HG03060 (cell line): ENCODE measurements around the gene HAAO.

Source experiments
- ATAC-seq: cut with Tn5 transposase; IDR thresholded peaks from one replicate; pipeline ENCODE4 v1.9.1; 2021; ENCODE audit warnings: low read depth, moderate number of reproducible peaks; ENCODE audit not compliant: unreplicated experiment

HAAO gene

DNA sequence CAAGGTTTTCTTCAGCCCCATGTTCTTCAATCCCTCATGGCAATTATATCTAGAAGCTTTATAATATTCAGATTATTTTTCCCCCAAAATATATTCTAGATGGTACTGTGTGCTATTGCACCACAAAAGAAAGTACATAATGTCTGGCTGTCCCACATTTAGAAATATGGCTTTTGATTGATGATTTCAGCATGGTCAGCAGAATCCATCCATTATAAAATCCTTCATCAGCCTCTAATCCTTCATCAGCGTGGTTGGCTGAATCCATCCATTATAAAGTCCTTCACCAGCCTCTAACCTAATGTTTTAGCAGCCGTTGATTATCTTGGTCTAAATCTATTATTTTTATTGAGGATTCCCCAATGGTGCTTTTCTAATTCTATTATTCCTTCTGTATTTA is 23.3 kb upstream of the HAAO start:
- ATAC-seq = no peak

DNA sequence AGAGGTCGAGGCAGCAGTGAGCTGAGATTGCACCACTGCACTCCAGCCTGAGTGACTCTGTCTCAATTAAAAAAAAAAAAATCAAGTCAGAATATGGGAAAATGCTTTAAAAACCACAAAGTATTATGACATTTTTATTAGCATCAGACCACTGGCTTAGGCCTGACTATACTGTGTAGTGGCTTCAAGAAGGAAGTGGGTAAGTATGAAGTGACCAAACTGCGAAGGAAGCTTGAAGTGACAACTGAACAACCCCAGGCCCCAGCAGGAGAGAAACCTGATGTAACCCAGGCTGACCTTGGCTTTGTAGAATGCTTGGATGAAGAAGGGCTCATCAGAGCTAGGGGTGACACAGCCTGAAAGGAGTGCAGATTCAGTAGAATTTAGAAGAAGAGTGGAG is 21.4 kb upstream of the HAAO start:
- ATAC-seq = no peak

DNA sequence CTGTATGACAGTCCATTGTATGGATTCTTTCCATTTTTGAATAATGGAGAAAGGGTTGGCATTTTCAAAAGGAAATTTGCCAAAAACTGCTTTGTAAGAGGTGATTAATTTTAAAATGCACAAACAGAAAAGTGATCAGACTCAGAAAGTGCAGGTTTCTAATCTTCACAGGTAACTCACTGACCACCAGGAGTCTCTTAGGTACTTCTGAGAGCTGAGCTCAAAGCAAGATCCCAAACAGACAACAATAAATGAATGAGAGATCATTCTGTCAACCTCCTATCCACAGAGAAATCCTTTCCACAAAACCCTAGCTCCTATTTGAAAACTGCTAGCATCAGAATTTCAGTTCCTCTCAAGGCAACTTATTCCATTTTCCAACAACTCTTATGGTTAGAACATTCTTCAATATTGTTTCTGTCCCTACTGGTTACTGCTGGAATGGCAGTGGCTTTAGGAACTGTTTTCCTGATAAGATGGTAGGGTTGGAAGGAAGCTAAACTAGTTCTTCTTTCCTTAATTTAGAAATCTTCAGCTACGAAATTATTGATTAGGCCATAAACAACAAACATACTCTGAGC is 20.6 kb upstream of the HAAO start:
- ATAC-seq = no peak

DNA sequence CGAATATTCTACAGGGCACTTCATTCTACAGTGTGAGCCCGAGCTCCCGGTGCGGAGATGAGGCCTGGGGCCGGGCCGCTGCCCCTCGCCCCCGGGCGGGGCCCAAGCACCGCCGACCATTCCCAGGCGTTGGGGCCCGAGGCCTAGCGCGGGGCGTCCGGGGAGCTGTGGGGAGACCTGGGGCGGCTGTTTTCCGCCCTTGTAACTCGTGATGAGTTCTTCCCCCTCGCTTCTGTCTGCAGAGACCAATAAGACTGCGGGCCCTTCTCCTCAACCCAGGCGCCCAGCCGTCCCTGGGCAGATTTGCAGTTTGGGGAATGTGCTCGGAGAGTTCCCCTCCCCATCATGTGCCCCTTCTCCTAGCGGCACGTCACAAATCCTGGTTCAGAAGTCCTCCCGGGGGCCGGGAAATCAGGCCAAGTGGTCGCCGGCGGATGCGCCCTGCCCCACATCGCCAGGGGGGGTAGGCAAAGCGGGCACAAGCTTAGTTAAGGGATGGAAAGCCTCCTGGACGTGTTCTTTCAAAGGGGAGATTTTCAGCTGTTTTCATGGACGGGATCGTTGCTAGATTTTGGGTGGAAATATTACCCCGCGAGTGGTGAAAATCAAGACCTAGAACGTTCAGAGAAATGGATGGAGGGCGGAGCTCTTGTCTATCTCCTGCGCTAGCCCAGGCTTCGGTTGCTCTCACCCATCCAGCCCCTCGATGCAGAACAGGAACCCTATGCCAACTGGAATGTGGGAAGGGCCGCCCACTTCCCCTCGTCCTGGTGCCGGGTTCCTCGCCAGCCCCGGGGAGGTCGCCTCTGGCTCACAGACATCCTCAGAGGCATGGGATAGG is 18.8 kb upstream of the HAAO start:
- ATAC-seq = no peak

DNA sequence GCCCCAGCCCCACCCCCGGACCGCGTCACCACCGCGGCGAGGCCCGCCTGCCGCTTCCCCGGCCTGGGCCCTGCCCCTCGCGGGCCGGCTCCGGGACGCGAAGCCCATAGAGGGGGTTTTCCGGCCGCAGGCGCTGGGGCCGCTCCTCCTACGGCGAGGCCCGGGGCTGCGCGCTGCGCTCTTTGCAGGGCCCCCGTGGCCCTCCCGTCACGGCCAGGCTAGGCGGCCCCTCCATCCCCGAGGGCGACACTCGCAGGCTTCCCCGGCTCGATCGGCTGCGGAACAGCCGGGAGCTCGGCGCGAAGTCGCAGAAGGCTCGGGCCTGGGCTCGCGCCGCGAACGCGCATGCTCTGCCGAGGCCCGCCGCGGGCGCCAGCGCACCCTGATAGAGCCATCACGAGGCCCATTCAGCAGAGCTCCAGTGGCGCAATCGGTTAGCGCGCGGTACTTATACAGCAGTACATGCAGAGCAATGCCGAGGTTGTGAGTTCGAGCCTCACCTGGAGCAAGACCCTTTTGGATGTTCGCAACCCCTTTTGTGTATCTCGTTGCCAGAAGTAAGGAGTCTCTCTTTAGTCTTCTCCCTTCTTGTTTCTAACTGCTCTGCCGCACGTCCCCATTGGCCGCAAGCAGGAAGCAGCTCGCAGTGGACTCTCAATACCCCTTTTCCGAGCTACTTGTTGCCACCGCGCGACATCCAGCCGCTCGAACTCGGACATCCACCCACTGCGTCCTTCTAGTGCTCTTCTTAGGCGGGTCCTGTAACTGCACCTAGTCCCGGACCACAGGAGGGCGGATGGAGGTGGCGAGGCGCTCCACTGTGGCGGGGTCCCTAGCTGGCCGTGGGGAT is 18.0 kb upstream of the HAAO start:
- peak; percentile 63 for ATAC-seq

DNA sequence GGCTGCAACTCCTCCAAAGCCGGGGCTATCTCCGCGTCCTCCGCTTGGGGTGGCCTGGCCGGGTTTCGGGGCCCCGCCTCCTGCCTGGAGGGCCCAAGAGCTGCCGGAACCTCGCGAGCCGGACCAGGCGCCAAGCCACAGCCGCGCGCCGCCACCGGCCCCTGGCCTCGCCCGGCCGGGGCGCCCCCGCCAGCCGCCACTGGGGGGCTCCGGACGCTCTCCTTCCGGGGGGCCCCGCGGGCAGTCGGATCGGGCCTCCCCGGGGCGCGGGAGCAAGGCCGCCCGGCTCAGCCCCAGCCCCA is 17.4 kb upstream of the HAAO start:
- peak; percentile 10 for ATAC-seq

DNA sequence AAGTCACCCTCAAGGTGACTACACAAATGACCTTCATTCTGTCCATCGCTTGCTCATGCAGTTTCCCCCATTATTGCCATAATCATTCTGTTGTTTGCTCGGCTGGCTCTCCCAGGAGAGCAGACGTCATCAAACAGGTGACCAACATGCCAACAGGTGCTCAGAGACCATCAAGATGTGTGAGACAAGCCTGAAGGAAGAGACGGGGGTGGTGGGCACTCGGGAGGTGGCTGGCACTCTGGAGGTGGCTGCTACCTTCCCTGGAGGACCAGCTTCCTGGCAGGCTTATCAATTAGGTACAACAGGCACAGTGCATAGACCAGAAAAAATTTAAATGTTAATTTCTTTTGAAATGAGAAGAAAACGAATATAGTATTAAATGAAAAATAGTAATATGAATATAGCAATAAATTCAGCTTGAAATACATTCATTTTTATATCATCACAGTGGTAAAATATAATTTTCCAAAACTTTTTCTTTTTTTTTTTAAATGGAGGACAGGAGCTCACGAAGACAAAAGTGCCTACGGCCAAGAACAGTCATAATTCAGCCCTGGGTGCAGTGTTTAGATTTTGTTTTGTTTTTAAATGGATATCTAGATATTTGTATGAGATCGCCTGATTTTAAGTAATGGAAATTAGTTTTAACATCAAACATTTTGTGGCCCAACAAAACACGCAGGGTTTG is 16.9 kb upstream of the HAAO start:
- ATAC-seq = no peak

DNA sequence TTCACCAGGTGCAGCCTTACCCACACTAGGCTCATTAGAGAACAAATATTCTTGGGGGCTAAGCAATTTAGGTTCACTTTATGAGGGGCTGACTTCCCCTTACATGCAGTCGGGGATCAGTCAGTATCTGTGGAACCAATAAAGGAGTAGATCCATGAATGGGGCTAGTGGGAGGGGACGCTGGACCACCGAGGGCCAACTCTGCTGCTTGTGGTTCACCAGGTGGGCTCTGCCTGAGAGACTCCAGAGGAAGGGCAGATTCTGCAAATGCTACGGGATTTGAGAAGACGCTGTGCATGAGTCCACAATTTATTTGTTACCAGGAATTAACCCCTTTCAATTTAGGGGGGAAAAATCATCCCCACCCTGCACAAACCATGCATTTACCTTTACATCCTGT is 15.9 kb upstream of the HAAO start:
- ATAC-seq = no peak

DNA sequence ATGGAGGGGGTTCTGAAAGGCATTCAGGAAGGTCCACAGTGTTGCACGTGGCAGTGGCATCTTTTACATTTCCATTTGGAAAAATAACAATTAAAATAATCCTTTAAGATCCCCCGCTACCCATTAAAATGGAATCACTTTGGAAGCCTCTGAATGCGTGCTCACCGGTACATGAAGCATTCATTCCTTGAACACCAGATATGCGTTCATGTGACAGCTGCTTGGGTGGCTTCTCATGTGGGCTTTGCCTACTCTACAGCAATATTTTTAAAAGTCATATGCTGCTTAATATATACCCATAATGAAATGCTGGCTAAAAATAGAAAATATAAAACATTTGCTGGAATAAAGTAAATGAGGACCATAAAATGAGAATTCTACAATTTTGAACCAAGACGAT is 14.4 kb upstream of the HAAO start:
- ATAC-seq = no peak

DNA sequence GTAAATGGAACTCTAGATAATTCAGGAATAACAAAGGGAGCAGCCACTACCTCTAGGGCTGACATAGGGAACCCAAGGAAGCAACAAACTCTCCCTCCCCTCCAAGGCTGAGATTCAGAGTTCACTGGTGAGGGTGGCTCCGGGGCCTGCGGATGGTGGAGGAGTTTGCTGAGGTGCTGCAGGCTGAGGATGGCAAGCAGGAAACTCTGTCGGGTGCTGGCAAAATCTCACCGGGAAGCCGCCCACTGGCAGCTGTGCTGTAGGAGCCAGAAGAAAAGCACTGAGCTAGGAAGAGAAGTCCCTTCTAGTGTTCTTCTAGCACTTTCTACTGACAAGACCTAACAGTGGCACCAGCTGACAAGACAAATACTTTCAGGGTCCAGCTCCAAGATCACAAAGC is 12.5 kb upstream of the HAAO start:
- ATAC-seq = no peak

DNA sequence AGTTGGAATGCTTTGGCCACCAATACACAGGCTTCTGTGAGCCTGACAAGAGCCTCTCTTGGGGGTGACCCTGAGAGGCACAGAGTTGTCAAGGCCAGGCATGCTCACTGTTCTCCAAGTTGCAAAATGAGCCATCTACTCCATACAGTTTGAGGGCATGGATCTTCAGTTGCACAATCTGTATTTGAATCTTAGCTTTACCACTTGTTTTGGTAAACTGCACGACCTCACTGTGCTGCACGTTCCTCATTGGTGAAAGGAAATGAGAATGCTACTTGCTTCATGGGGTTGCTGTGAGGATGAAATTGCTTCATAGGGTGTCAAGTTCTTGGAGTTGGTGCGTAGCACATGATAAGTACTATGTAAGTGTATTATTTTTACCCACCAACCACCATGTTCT is 12.0 kb upstream of the HAAO start:
- ATAC-seq = no peak

DNA sequence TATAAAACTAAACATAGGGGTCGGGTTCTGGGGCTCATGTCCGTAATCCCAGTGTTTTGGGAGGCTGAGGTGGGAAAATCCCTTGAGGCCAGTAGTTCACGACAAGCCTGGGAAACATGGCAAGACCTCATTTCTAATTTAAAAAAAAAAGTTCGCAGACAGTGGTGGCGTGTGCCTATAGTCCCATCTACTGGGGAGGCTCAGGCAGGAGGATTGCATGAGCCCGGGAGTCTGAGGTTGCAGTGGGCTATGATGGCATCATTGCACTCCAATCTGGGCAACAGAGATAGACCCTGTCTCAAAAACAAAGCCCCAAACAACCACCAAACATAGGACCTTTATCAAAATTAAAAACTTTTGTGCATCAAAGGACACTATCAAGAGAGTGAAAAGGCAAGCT is 9.8 kb upstream of the HAAO start:
- ATAC-seq = no peak

DNA sequence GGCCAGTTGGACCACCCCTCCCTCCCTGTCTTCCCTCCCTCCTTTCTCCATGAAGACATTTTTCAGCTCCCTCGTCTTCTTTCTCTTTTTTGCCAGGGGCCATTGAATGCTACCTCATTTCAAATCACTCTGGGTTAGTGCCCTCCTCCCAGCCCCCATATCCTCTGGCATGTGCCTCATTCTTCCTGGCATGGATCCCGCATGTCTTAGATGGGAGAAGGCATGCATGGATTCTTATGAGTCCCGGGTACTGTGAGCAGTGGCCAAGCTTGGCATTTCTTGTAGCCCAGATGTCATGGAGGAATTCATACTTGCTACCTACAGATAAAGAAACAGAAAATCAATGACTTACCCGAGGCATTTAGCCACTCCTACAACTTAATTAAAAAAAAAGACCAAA is 9.0 kb upstream of the HAAO start:
- ATAC-seq = no peak

DNA sequence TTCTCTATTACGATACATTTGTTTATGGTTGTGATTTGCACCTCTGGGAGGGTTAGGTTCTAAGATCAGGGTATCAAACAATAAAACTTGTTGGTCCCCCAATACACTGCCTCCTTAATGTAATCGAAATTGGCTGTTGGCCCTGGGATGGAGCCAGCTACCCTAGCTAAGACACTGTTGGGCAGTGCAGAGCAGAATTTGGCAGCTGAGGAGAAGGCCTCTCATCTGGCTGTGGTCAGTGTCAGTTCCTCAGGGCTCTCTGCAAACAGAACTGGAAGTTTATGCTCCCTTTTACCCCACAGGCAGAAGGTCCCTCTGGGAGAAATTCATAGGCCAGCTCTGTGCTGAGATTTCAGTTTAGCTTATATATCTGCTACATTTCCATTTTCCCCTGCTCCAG is 8.6 kb upstream of the HAAO start:
- ATAC-seq = no peak

DNA sequence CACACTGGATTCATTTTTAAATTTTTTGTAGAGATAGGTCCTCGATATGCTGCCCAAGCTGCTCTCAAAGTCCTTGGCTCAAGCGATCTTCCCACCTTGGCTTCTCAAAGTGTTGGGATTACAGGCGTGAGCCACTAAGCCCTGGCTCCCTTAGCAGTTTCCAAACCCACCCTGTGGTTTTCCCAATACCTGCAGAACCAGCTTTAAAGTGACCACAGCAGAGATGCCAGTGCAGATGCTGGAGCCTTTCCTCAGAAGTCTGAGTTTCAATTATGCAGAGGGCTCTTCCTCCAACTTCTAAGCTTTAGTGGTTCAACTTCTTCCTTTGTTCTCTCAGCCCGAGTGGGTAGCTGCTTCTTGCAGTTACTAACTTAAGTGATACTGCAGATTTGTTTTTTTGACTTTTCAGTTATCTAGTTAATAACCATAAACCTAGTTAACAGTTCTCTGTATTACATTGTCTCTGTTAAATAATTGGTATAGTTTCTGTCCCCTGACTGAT is 8.1 kb upstream of the HAAO start:
- no peak for ATAC-seq

DNA sequence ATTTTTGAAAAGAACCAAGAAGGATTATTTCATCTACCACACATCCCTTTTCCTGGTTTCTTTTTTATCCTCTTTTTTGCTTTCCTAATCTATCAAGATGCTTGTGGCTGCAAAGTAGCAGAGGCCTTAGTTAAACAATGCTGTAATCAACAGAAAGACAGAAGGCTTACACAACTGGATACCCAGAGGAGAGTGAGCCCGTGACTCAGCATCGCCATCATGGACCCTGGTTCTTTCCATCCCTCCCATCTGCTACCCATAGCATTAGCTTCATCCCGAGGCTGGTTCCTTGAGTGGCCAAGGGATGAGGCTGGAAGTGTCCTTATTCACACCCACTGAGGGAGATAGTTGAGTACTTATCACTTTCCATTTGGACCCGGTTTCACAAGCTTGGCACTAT is 7.5 kb upstream of the HAAO start:
- no peak for ATAC-seq

DNA sequence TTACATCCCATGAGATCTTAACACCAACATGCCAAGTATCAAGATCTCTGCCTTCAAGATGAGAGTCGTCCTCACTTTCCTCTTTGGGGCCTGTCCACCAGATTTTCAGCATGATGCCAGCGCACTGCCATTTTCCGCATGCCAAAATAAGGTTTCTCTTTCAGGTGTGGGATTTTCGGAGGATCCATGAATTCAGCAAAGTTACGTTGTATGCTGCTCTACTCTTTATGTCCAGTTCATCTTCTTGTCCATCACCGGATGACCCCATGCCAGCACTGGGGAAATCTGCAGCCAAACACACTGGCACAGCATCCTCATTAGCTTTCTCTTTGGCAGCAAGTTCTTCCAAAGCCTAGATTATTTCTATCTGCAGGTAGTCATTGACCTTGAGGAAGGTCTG is 4.9 kb upstream of the HAAO start:
- no peak for ATAC-seq

DNA sequence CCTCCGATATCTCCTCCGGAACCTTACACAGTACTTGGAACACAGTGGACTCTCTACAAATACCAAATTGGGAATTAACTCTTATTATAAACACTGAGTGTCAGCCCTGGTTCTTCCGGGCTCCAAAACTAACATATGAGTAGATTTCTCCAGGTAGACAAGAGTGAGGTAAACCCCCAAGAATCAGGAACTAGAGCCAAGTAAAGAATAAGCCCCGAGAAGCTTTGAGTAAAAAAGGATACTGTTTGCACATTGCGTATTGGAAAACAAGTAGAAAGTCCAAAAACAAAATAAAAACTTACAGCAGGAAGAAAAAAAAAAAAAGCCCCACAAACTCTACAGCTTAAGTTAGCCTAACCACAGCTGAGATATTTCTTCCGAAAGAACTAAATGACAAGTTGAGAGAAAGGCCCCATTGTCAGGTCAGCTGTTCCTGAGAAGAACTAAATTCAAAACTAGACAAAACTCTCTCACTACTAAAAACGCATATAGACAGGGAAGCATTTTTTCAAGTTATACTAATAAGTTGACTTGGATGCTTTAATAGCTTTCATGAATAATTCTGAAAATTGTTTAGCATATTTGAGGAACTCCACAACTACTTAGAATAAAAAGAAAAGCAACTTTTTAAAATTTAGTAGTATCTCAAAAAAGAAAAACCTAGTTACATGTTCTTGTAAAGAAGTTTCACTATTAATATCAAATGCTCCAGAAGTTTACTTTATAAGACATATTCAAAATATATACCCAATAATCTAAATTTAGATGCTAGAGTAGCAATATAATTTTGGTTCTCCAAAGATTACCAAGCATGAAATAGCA is 4.3 kb upstream of the HAAO start:
- ATAC-seq = peak; percentile 34

DNA sequence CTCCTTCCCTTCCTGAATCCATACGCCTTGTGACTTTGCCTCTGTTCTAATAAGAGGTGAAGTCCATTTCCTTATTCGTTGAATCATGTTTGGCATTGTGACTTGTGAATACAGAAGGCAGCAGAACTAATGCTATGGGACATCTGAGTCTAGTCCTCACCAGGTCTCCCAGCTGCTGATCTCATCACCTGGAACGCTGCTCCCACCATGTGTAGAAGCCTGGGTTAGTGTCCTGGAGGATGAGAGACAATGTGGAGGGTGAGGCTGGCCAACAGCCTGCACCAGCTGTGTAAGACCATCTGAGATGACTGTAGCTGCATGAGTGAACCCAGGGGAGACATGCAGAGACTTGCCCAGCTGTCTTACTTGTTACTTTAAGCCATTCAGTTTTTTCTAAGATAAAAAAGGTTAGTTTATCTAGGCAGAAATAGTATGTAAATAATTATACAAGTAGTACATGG is 3.5 kb upstream of the HAAO start:
- peak; percentile 32 for ATAC-seq

DNA sequence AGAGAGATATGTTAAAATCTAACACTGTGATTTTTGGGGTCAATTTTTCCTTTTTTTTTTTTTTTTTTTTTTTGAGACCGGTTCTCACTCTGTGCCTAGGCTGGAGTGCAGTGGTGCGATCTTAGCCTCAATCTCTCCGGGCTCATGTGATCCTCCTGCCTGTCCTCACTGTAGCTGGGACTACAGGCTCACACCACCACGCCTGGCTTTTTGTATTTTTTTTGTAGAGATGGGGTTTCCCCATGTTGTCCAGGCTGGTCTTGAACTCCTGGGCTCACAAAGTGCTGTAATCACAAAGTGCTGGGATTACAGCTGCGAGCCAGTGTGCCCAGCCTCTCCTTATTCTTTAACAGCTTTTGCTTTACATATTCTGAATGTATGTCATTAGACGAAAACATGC is 2.9 kb upstream of the HAAO start:
- no peak for ATAC-seq
